Neural cell (in vitro differentiated cells): ENCODE measurements around the gene WIPI1. TPM values are rescaled to one million over a fixed set of nuclear protein-coding genes. Genes with fewer than 3 reads are reported as not detected.

ENCODE experiments used
- H2AFZ ChIP-seq: fragments of 200-600, 300-800 bp; sonication (generic), shearing (Covaris generic); 2 replicates; pipeline ENCODE4 v1.6.0; 2014; ENCODE audit warnings: low read depth, mild to moderate bottlenecking, antibody characterized with exemption, low read length, moderate library complexity
- H3F3A ChIP-seq: fragments of 200-600 bp; shearing (Covaris generic); 2 replicates; pipeline ENCODE4 v1.6.1; 2016; ENCODE audit warnings: mild to moderate bottlenecking, moderate library complexity, mixed read lengths, antibody characterized with exemption, low read length; ENCODE audit not compliant: insufficient read depth, poor library complexity, severe bottlenecking
- H3K27ac ChIP-seq: fragments of 200-600, 300-800 bp; sonication (generic), shearing (Covaris generic); 2 replicates; pipeline ENCODE4 v1.5.1; 2014; ENCODE audit warnings: mild to moderate bottlenecking, low read length, moderate library complexity
- H3K27me3 ChIP-seq: fragments of 300-800, 200-600 bp; sonication (generic), shearing (Covaris generic); 2 replicates; pipeline ENCODE4 v1.6.0; 2014; ENCODE audit warnings: mild to moderate bottlenecking, low read depth, low read length, moderate library complexity; ENCODE audit not compliant: insufficient read depth
- H3K36me3 ChIP-seq: fragments of 300-800, 200-600 bp; sonication (generic), shearing (Covaris generic); 2 replicates; pipeline ENCODE4 v1.5.1; 2014; ENCODE audit warnings: mild to moderate bottlenecking, antibody characterized with exemption, low read length, moderate library complexity; ENCODE audit not compliant: insufficient read depth
- H3K4me2 ChIP-seq: fragments of 300-800, 200-600 bp; sonication (generic), shearing (Covaris generic); 2 replicates; pipeline ENCODE4 v1.6.0; 2014; ENCODE audit warnings: mild to moderate bottlenecking, low read length
- H3K4me3 ChIP-seq: fragments of 300-800, 200-600 bp; sonication (generic), shearing (Covaris generic); 2 replicates; pipeline ENCODE4 v1.5.1; 2014; ENCODE audit warnings: mild to moderate bottlenecking, low read length, moderate library complexity
- H3K79me2 ChIP-seq: fragments of 200-600 bp; shearing (Covaris generic); replicated peaks from 2 replicates; pipeline ENCODE4 v1.6.0; 2014; ENCODE audit warnings: mild to moderate bottlenecking, low read length, moderate library complexity; ENCODE audit not compliant: insufficient read depth
- H3K9ac ChIP-seq: fragments of 300-800, 200-600 bp; sonication (generic), shearing (Covaris generic); 2 replicates; pipeline ENCODE4 v1.6.1; 2016; ENCODE audit warnings: mild to moderate bottlenecking, low read length, mixed read lengths
- H3K9me2 ChIP-seq: fragments of 200-600 bp; shearing (Covaris generic); 2 replicates; pipeline ENCODE4 v1.6.1; 2016; ENCODE audit warnings: mild to moderate bottlenecking, low read length, mixed read lengths; ENCODE audit not compliant: insufficient read depth
- H3K9me3 ChIP-seq: fragments of 200-600, 300-800 bp; sonication (generic), shearing (Covaris generic); 2 replicates; pipeline ENCODE4 v1.6.1; 2016; ENCODE audit warnings: mild to moderate bottlenecking, mixed run types, low read length, moderate library complexity, mixed read lengths
- H4K20me1 ChIP-seq: fragments of 200-600 bp; shearing (Covaris generic); 2 replicates; pipeline ENCODE4 v1.6.1; 2016; ENCODE audit warnings: mild to moderate bottlenecking, mixed run types; ENCODE audit not compliant: insufficient read depth
- CTCF ChIP-seq: fragments of 450-650 bp; IDR thresholded peaks from 2 replicates; pipeline ENCODE4 v1.5.1; 2014; ENCODE audit warnings: antibody characterized with exemption, mild to moderate bottlenecking, moderate library complexity; ENCODE audit not compliant: poor library complexity, severe bottlenecking
- EP300 ChIP-seq: fragments of 450-650 bp; conservative IDR thresholded peaks from 2 replicates; pipeline ENCODE4 v1.6.1; 2014; ENCODE audit warnings: antibody characterized with exemption, mild to moderate bottlenecking, moderate library complexity; ENCODE audit not compliant: poor library complexity, severe bottlenecking
- EZH2 ChIP-seq: fragments of 200-600, 300-800 bp; shearing (Covaris generic), sonication (generic); IDR thresholded peaks from 2 replicates; pipeline ENCODE4 v1.6.1; 2014; ENCODE audit warnings: antibody characterized with exemption, low read length, borderline replicate concordance, mild to moderate bottlenecking; ENCODE audit not compliant: insufficient read depth, poor library complexity, severe bottlenecking
- MXI1 ChIP-seq: fragments of 450-650 bp; conservative IDR thresholded peaks from 2 replicates; pipeline ENCODE4 v1.6.1; 2014; ENCODE audit warnings: antibody characterized with exemption, mild to moderate bottlenecking; ENCODE audit not compliant: poor library complexity, severe bottlenecking
- POLR2AphosphoS5 ChIP-seq: IDR thresholded peaks from 2 replicates; pipeline ENCODE4 v1.6.1; 2012
- RAD21 ChIP-seq: fragments of 450-650 bp; conservative IDR thresholded peaks from 2 replicates; pipeline ENCODE4 v1.6.1; 2014; ENCODE audit warnings: antibody characterized with exemption, mild to moderate bottlenecking, moderate library complexity
- REST ChIP-seq: IDR thresholded peaks from 2 replicates; pipeline ENCODE4 v1.6.1; 2012; ENCODE audit warnings: borderline replicate concordance
- SMC3 ChIP-seq: fragments of 450-650 bp; conservative IDR thresholded peaks from 2 replicates; pipeline ENCODE4 v1.6.1; 2014; ENCODE audit warnings: antibody characterized with exemption, mild to moderate bottlenecking, moderate library complexity; ENCODE audit not compliant: poor library complexity
- TAF1 ChIP-seq: IDR thresholded peaks from 2 replicates; pipeline ENCODE4 v1.6.1; 2012; ENCODE audit warnings: low read depth
- polyA plus RNA-seq: library from polyadenylated mRNA; depleted of rRNA; stranded (reverse); fragments of >200 nt; gene quantifications from 2 replicates; pipeline ENCODE4 v1.2.3, GENCODE V29; 2014

WIPI1 gene
- polyA plus RNA-seq, 1 donor from 2014 or later = 17.8 TPM

GRCh38 chr17:68385490-68386215 lies 71.6 kb downstream of the WIPI1 start:
- no peaks in the 10 kb centered on the region for H3K36me3 ChIP-seq
- no peak overlapping the region for H3K4me2 ChIP-seq
- no peak overlapping the region for H2AFZ ChIP-seq
- H3K27me3 ChIP-seq = no peaks in the 10 kb centered on the region
- no peaks in the 10 kb centered on the region for H3K79me2 ChIP-seq
- H3K9me2 ChIP-seq = no peaks in the 10 kb centered on the region
- H3K9ac ChIP-seq = no peak overlapping the region
- H3F3A ChIP-seq = no peaks in the 10 kb centered on the region
- H3K9me3 ChIP-seq = no peaks in the 10 kb centered on the region
- no peak for TF ChIP-seq TAF1
- TF ChIP-seq EP300 = no peak
- no peak for TF ChIP-seq POLR2AphosphoS5
- TF ChIP-seq MXI1 = no peak
- TF ChIP-seq SMC3 = no peak
- TF ChIP-seq REST = no peak
- TF ChIP-seq EZH2 = no peak
- TF ChIP-seq RAD21 = no peak
- TF ChIP-seq CTCF = no peak
- H4K20me1 ChIP-seq = no peaks in the 10 kb centered on the region
- no peak overlapping the region for H3K27ac ChIP-seq
- H3K4me3 ChIP-seq = no peak overlapping the region

GRCh38 chr17:68384941-68385340 lies 72.4 kb downstream of the WIPI1 start:
- Histone ChIP-seq H3K36me3 (no peaks in the 10 kb centered on the region), H3K9ac (no peak overlapping the region)
- no peak for TF ChIP-seq TAF1
- no peak for TF ChIP-seq RAD21
- TF ChIP-seq SMC3 = no peak
- TF ChIP-seq EZH2 = no peak
- TF ChIP-seq POLR2AphosphoS5 = no peak
- no peak for TF ChIP-seq CTCF
- no peak for TF ChIP-seq MXI1
- TF ChIP-seq REST = no peak
- no peak for TF ChIP-seq EP300

More at GRCh38 chr17:68384941-68385340, 72.4 kb downstream of the WIPI1 start:
- no peak overlapping the region for H3K4me2 ChIP-seq
- H3K27ac ChIP-seq = no peak overlapping the region
- no peaks in the 10 kb centered on the region for H3K9me3 ChIP-seq
- H3K9me2 ChIP-seq = no peaks in the 10 kb centered on the region
- H3K79me2 ChIP-seq = no peaks in the 10 kb centered on the region
- no peak overlapping the region for H3K4me3 ChIP-seq
- no peak overlapping the region for H2AFZ ChIP-seq
- no peaks in the 10 kb centered on the region for H4K20me1 ChIP-seq
- H3F3A ChIP-seq = no peaks in the 10 kb centered on the region
- H3K27me3 ChIP-seq = no peaks in the 10 kb centered on the region
